Neural cell (in vitro differentiated cells): Measurements from ENCODE around the gene CHD6.

ENCODE experiments used
- EP300 ChIP-seq: fragments of 450-650 bp; conservative IDR thresholded peaks from 2 replicates; pipeline ENCODE4 v1.6.1; 2014; ENCODE audit warnings: antibody characterized with exemption, mild to moderate bottlenecking, moderate library complexity; ENCODE audit not compliant: poor library complexity, severe bottlenecking
- EZH2 ChIP-seq: fragments of 200-600, 300-800 bp; shearing (Covaris generic), sonication (generic); IDR thresholded peaks from 2 replicates; pipeline ENCODE4 v1.6.1; 2014; ENCODE audit warnings: antibody characterized with exemption, low read length, borderline replicate concordance, mild to moderate bottlenecking; ENCODE audit not compliant: insufficient read depth, poor library complexity, severe bottlenecking
- MXI1 ChIP-seq: fragments of 450-650 bp; conservative IDR thresholded peaks from 2 replicates; pipeline ENCODE4 v1.6.1; 2014; ENCODE audit warnings: antibody characterized with exemption, mild to moderate bottlenecking; ENCODE audit not compliant: poor library complexity, severe bottlenecking
- POLR2AphosphoS5 ChIP-seq: IDR thresholded peaks from 2 replicates; pipeline ENCODE4 v1.6.1; 2012
- RAD21 ChIP-seq: fragments of 450-650 bp; conservative IDR thresholded peaks from 2 replicates; pipeline ENCODE4 v1.6.1; 2014; ENCODE audit warnings: antibody characterized with exemption, mild to moderate bottlenecking, moderate library complexity
- SMC3 ChIP-seq: fragments of 450-650 bp; conservative IDR thresholded peaks from 2 replicates; pipeline ENCODE4 v1.6.1; 2014; ENCODE audit warnings: antibody characterized with exemption, mild to moderate bottlenecking, moderate library complexity; ENCODE audit not compliant: poor library complexity
- TF ChIP-seq, protein P1 (sequence below): fragments of 450-650 bp; IDR thresholded peaks from 2 replicates; pipeline ENCODE4 v1.5.1; 2014; ENCODE audit warnings: antibody characterized with exemption, mild to moderate bottlenecking, moderate library complexity; ENCODE audit not compliant: poor library complexity, severe bottlenecking
- TF ChIP-seq, protein P2 (sequence below): IDR thresholded peaks from 2 replicates; pipeline ENCODE4 v1.6.1; 2012; ENCODE audit warnings: borderline replicate concordance

DNA sequence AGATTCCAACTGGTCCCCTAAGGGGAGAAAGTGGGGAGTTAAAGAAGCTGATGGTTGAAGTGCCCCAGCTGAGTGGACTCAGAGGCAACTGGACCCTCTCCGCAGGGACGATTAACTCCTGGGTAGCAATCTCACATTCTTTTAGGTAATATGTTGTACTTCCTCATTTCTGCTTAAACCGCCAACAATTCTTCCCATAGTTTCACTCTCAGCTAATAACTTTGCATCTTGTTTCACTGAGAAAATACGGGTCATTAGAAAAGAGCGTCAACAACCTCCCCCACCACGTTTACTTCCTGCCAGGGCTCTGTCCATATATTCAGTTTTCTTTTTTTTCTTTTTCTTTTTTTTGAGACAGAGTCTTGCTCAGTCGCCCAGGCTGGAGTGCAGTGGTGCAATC lies 39.5 kb upstream of the CHD6 start:
- no peak for TF ChIP-seq EZH2
- TF ChIP-seq, protein P1, sequence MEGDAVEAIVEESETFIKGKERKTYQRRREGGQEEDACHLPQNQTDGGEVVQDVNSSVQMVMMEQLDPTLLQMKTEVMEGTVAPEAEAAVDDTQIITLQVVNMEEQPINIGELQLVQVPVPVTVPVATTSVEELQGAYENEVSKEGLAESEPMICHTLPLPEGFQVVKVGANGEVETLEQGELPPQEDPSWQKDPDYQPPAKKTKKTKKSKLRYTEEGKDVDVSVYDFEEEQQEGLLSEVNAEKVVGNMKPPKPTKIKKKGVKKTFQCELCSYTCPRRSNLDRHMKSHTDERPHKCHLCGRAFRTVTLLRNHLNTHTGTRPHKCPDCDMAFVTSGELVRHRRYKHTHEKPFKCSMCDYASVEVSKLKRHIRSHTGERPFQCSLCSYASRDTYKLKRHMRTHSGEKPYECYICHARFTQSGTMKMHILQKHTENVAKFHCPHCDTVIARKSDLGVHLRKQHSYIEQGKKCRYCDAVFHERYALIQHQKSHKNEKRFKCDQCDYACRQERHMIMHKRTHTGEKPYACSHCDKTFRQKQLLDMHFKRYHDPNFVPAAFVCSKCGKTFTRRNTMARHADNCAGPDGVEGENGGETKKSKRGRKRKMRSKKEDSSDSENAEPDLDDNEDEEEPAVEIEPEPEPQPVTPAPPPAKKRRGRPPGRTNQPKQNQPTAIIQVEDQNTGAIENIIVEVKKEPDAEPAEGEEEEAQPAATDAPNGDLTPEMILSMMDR = no peak
- TF ChIP-seq, protein P2, sequence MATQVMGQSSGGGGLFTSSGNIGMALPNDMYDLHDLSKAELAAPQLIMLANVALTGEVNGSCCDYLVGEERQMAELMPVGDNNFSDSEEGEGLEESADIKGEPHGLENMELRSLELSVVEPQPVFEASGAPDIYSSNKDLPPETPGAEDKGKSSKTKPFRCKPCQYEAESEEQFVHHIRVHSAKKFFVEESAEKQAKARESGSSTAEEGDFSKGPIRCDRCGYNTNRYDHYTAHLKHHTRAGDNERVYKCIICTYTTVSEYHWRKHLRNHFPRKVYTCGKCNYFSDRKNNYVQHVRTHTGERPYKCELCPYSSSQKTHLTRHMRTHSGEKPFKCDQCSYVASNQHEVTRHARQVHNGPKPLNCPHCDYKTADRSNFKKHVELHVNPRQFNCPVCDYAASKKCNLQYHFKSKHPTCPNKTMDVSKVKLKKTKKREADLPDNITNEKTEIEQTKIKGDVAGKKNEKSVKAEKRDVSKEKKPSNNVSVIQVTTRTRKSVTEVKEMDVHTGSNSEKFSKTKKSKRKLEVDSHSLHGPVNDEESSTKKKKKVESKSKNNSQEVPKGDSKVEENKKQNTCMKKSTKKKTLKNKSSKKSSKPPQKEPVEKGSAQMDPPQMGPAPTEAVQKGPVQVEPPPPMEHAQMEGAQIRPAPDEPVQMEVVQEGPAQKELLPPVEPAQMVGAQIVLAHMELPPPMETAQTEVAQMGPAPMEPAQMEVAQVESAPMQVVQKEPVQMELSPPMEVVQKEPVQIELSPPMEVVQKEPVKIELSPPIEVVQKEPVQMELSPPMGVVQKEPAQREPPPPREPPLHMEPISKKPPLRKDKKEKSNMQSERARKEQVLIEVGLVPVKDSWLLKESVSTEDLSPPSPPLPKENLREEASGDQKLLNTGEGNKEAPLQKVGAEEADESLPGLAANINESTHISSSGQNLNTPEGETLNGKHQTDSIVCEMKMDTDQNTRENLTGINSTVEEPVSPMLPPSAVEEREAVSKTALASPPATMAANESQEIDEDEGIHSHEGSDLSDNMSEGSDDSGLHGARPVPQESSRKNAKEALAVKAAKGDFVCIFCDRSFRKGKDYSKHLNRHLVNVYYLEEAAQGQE = no peak
- TF ChIP-seq MXI1 = no peak
- no peak for TF ChIP-seq RAD21
- TF ChIP-seq EP300 = no peak
- TF ChIP-seq POLR2AphosphoS5 = no peak
- no peak for TF ChIP-seq SMC3
